Thoracic aorta (tissue), 2 donors: Measurements from ENCODE around the gene GPSM1. TPM values are rescaled to one million over a fixed set of nuclear protein-coding genes. Genes with fewer than 3 reads are reported as not detected.
"Not testable (repeated sequence)": the region's sequence is repeated elsewhere in the genome, so short reads cannot be mapped to it uniquely, and the experiment has no call there.

Experiments used
- ATAC-seq: fragments of 150-250 bp; one replicate; pipeline ENCODE4 v1.8.0; 2017; ENCODE audit warnings: low read depth; ENCODE audit not compliant: insufficient number of reproducible peaks, low FRiP score
- DNase-seq: peaks from one replicate; pipeline ENCODE4 v3.0.0-alpha.2; 2020; ENCODE audit warnings: low spot score
- H3K27ac ChIP-seq, 2 donors: fragments of 200-600 bp; sonication (generic); 1 replicate in 1 of 2; 2 replicates in 1 of 2; pipeline ENCODE4 v1.5.1; 2016; ENCODE audit warnings: mild to moderate bottlenecking in 2 of 2, moderate library complexity in 2 of 2
- H3K27me3 ChIP-seq: fragments of 200-600 bp; sonication (generic); replicated peaks from 2 replicates; pipeline ENCODE4 v1.6.0; 2016; ENCODE audit warnings: mild to moderate bottlenecking; ENCODE audit not compliant: insufficient read depth
- H3K36me3 ChIP-seq: fragments of 200-600 bp; sonication (generic); one replicate; pipeline ENCODE4 v1.5.1; 2016
- H3K4me1 ChIP-seq, 2 donors: fragments of 200-600 bp; sonication (generic); 1 replicate in 1 of 2; 2 replicates in 1 of 2; pipeline versions ENCODE4 v1.5.1 to v1.6.0; 2016; ENCODE audit warnings: low read depth in 2 of 2, mild to moderate bottlenecking in 1 of 2; ENCODE audit not compliant: control insufficient read depth in 1 of 2
- H3K4me3 ChIP-seq: fragments of 200-600 bp; sonication (generic); 2 replicates; pipeline ENCODE4 v1.5.1; 2016; ENCODE audit warnings: mild to moderate bottlenecking
- H3K9me3 ChIP-seq: fragments of 200-600 bp; sonication (generic); 2 replicates; pipeline ENCODE4 v1.5.1; 2016
- CTCF ChIP-seq: fragments of 200-600 bp; sonication (generic); IDR thresholded peaks from one replicate; pipeline ENCODE4 v1.5.1; 2019; ENCODE audit warnings: antibody characterized with exemption
- total RNA-seq, 2 donors: library from RNA; depleted of rRNA; stranded (reverse); fragments of >200 nt; gene quantifications; one replicate each; pipeline versions ENCODE4 v1.1.0 to v1.2.3, GENCODE V29; 2016

GPSM1 gene
- total RNA-seq, 2 donors from 2014 or later = 29.2 to 33.6 TPM

- no peak overlapping the region for H3K4me3 ChIP-seq
- H3K27me3 ChIP-seq = no peaks in the 10 kb centered on the region
- no peaks in the 10 kb centered on the region for H3K9me3 ChIP-seq
- no peak for TF ChIP-seq CTCF
- no peak for ATAC-seq
- DNase-seq = no peak
- peaks cover 4 to 29% of the 10 kb centered on the region in 2 donors for H3K4me1 ChIP-seq
- H3K27ac ChIP-seq = no peak overlapping the region
- no peaks in the 10 kb centered on the region for H3K36me3 ChIP-seq
Observed at GRCh38 chr9:136349546-136349945, 22.2 kb downstream of the GPSM1 start.

GRCh38 chr9:136351252-136351800, 24.0 kb downstream of the GPSM1 start:
- no peaks in the 10 kb centered on the region for H3K27me3 ChIP-seq
- H3K36me3 ChIP-seq = peaks cover 6% of the 10 kb centered on the region
- no peak for TF ChIP-seq CTCF
- H3K4me1 ChIP-seq = peaks cover 0 to 16% of the 10 kb centered on the region in 2 donors
- no peak overlapping the region for H3K4me3 ChIP-seq
- no peak for ATAC-seq
- H3K9me3 ChIP-seq = no peaks in the 10 kb centered on the region
- no peak for DNase-seq
- no peak overlapping the region for H3K27ac ChIP-seq

GRCh38 chr9:136351868-136352267, 24.5 kb downstream of the GPSM1 start:
- H3K4me3 ChIP-seq, H3K27me3 ChIP-seq, H3K36me3 ChIP-seq, ATAC-seq, H3K27ac ChIP-seq, H3K9me3 ChIP-seq, DNase-seq: not testable (repeated sequence)
- peaks cover 0 to 10% of the 10 kb centered on the region in 2 donors for H3K4me1 ChIP-seq

GRCh38 chr9:136352682-136353081, 25.3 kb downstream of the GPSM1 start:
- ATAC-seq = no peak
- H3K36me3 ChIP-seq = peaks cover 9% of the 10 kb centered on the region
- peaks cover 0 to 7% of the 10 kb centered on the region in 2 donors for H3K4me1 ChIP-seq
- no peak overlapping the region for H3K4me3 ChIP-seq
- H3K27ac ChIP-seq = no peak overlapping the region
- H3K27me3 ChIP-seq = no peaks in the 10 kb centered on the region
- DNase-seq = no peak
- no peaks in the 10 kb centered on the region for H3K9me3 ChIP-seq
- no peak for TF ChIP-seq CTCF

GRCh38 chr9:136353088-136353487, 25.7 kb downstream of the GPSM1 start:
- DNase-seq = no peak
- no peak for TF ChIP-seq CTCF
- Histone ChIP-seq H3K9me3 (no peaks in the 10 kb centered on the region), H3K4me3 (no peak overlapping the region), H3K36me3 (peaks cover 9% of the 10 kb centered on the region), H3K27me3 (no peaks in the 10 kb centered on the region), H3K27ac (no peak overlapping the region), H3K4me1 (peaks cover 0 to 7% of the 10 kb centered on the region in 2 donors)
- no peak for ATAC-seq
